Prostate gland (tissue), 2 donors: ENCODE data around the gene HNRNPM. TPM values are rescaled to one million over a fixed set of nuclear protein-coding genes. Genes with fewer than 3 reads are reported as not detected.
"Not testable (repeated sequence)": the region's sequence is repeated elsewhere in the genome, so short reads cannot be mapped to it uniquely, and the experiment has no call there.

Experiments
- DNase-seq: peaks from one replicate; pipeline ENCODE4 v3.0.0-alpha.2; 2019; ENCODE audit warnings: low spot score
- H3K27ac ChIP-seq, 2 donors: fragments of 200-600 bp; sonication (generic); 2 replicates each; pipeline ENCODE4 v1.5.1; 2017 to 2019
- H3K27me3 ChIP-seq: fragments of 200-600 bp; sonication (generic); replicated peaks from 2 replicates; pipeline ENCODE4 v1.5.1; 2019; ENCODE audit not compliant: insufficient read depth
- H3K36me3 ChIP-seq, 2 donors: fragments of 200-600 bp; sonication (generic); 1 replicate in 1 of 2; 2 replicates in 1 of 2; pipeline versions ENCODE4 v1.5.1 to v1.8.1; 2017 to 2019
- H3K4me1 ChIP-seq: fragments of 200-600 bp; sonication (generic); replicated peaks from 2 replicates; pipeline ENCODE4 v1.5.1; 2019
- H3K4me3 ChIP-seq, 2 donors: fragments of 200-600 bp; sonication (generic); 2 replicates each; pipeline ENCODE4 v1.5.1; 2017 to 2019
- H3K9me3 ChIP-seq: fragments of 200-600 bp; sonication (generic); 2 replicates; pipeline ENCODE4 v1.5.1; 2017
- POLR2A ChIP-seq: fragments of 450-650 bp; IDR thresholded peaks from one replicate; pipeline ENCODE4 v1.6.1; 2016; ENCODE audit warnings: antibody characterized with exemption, mild to moderate bottlenecking
- POLR2AphosphoS5 ChIP-seq: sonication (generic); formaldehyde crosslinking; IDR thresholded peaks from one replicate; pipeline ENCODE4 v1.6.1; 2017; ENCODE audit warnings: antibody characterized with exemption
- WGBS: methylation state at CpG from one replicate; pipeline ENCODE4 v1.1.5; 2018; 5-methylcytosine and 5-hydroxymethylcytosine counted together
- intact Hi-C: fragments of 100-400 bp; cut with DNase I; formaldehyde crosslinking; loops from one replicate; pipeline ENCODE4 v1.14.2; 2022
- total RNA-seq, 2 donors: library from RNA; depleted of rRNA; stranded (reverse); fragments of >200 nt; gene quantifications; one replicate each; pipeline ENCODE4 v1.1.0, GENCODE V29; 2016
- TF ChIP-seq, protein P1 (sequence below), 4 experiments: fragments of 200-600 bp in 2 of 4; fragments of 450-650 bp in 2 of 4; sonication (generic) in 2 of 4; IDR thresholded peaks; 1 replicate in 3 of 4; 2 replicates in 1 of 4; pipeline ENCODE4 v1.5.1; 2016 to 2019; ENCODE audit warnings: antibody characterized with exemption in 4 of 4, mild to moderate bottlenecking in 2 of 4, moderate library complexity in 2 of 4

The HNRNPM gene
- total RNA-seq, 2 donors from 2014 or later, result 111 to 147 TPM

DNA sequence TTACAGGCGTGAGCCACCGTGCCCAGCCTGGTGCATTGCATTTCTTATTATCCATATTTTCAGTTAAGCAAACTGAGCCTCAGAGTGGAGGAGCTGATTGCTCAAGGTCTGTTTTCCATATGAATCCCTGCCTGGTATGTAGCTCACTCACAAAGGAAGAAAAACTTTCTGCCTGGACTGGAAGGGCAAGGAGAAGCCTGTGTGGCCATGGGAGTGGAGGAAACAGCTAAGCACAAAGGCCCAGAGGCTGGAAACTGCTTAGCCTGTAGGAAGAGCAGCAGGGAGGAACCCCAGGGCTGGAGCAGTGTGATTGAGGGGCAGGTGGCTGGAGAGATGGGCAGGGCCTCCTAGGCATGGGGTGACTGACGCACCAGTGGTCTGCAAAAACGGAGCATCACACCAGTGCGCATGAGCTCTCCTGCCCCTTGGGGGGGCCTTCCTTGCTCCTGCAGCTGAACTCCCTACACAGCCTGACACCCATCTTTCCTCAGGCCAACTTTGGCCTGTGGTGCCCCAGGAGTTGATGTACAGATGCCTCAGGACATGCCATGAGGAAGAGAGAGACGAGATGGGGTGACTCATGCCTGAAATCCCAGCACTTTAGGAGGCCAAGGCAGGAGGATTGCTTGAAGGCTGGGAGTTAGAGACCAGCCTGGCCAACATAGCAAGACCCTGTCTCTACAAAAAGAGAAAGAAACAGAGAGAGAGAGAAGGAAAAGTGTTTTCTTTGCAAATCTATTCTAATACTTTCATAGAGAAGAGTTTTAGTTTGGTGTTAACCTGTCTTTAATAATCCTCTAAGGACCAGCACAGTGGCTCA, 2.8 kb upstream of the HNRNPM start:
- Histone ChIP-seq H3K9me3 (no peaks in the 10 kb centered on the region), H3K4me3 (no peak overlapping the region), H3K27ac (no peak overlapping the region), H3K36me3 (no peaks in the 10 kb centered on the region), H3K4me1 (peaks cover 7% of the 10 kb centered on the region), H3K27me3 (no peaks in the 10 kb centered on the region)
- WGBS, result 89% methylated on average over 6 of the region's 6 CpGs
- intact Hi-C loops, result no loop called here
- no peak for DNase-seq
- no peak for TF ChIP-seq POLR2A
- no peak for TF ChIP-seq POLR2AphosphoS5
- TF ChIP-seq, protein P1, sequence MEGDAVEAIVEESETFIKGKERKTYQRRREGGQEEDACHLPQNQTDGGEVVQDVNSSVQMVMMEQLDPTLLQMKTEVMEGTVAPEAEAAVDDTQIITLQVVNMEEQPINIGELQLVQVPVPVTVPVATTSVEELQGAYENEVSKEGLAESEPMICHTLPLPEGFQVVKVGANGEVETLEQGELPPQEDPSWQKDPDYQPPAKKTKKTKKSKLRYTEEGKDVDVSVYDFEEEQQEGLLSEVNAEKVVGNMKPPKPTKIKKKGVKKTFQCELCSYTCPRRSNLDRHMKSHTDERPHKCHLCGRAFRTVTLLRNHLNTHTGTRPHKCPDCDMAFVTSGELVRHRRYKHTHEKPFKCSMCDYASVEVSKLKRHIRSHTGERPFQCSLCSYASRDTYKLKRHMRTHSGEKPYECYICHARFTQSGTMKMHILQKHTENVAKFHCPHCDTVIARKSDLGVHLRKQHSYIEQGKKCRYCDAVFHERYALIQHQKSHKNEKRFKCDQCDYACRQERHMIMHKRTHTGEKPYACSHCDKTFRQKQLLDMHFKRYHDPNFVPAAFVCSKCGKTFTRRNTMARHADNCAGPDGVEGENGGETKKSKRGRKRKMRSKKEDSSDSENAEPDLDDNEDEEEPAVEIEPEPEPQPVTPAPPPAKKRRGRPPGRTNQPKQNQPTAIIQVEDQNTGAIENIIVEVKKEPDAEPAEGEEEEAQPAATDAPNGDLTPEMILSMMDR (IDR thresholded peaks at IDR 0.05), result no peak

DNA sequence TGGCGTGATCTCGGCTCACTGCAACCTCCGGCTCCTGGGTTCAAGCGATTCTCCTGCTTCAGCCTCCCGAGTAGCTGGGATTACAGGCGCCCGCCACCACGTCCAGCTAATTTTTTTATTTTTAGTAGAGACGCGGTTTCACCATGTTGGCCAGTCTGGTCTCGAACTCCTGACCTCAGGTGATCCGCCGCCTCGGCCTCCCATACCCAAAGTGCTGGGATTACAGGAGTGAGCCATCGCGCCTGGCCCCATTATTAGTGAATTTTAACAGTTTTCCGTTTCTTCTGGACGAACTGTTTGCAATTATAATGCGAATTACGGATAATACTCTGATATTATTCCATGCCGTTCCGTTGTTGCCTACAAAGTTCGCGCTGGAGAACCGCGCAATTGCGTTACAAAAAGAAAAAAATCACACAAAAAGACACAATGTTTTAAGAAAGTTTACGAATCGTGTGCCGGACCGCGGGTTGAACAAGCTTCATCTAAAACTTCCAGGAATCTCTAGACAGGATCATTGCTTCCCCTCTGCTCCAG, 567 bp upstream of the HNRNPM start:
- intact Hi-C loops, result loop anchor here (2.0 kb wide), 1 partner anchor 31 kb away; the partner anchor contains the start of gene MARCHF2
- Histone ChIP-seq H3K27ac (peak overlapping the region; percentile 95 to 98), H3K4me3 (peak overlapping the region; percentile 84 to 100), H3K4me1 (peaks cover 17% of the 10 kb centered on the region)
- DNase-seq, H3K9me3 ChIP-seq, H3K27me3 ChIP-seq, H3K36me3 ChIP-seq: not testable (repeated sequence)
- WGBS, result 30% methylated on average over 32 of the region's 32 CpGs

DNA sequence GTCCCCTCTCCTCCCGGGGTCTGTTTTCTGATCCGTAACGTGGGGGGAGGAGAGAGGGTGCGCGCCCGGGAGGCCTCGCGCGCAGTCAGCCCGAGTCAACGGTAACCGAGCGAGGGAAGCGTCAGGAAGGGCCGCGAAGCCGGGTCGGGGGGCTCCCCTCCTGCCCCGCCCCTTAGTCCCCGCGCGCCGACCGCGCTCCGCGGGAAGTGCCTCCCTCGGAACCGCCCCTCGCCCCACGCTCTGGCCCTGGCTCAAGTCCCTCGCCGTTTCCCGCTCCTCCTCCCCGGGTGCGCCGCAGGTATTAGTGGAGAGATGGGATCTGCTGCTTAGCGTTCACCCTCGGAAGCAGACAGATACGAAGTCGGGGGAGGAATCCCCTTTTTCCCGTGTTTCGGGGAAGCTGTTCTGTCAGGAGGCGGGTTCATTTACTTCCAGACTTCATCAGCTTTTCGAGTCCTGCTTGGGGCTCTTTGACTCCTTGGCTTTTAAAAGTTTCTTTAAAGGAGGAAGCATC, 770 bp downstream of the HNRNPM start:
- Histone ChIP-seq H3K36me3 (no peaks in the 10 kb centered on the region), H3K4me1 (peaks cover 18% of the 10 kb centered on the region), H3K4me3 (peak overlapping the region; percentile 84 to 100), H3K27ac (peak overlapping the region; percentile 95 to 98), H3K27me3 (no peaks in the 10 kb centered on the region), H3K9me3 (no peaks in the 10 kb centered on the region)
- intact Hi-C loops, result loop anchor here (2.0 kb wide), 1 partner anchor 33 kb away; the partner anchor contains the start of gene MARCHF2
- peak; percentile 37 for TF ChIP-seq POLR2AphosphoS5
- TF ChIP-seq, protein P1 (IDR thresholded peaks at IDR 0.05), result no peak
- peak; percentile 52 for DNase-seq
- WGBS, result under 1% methylated on average over 27 of the region's 45 CpGs

DNA sequence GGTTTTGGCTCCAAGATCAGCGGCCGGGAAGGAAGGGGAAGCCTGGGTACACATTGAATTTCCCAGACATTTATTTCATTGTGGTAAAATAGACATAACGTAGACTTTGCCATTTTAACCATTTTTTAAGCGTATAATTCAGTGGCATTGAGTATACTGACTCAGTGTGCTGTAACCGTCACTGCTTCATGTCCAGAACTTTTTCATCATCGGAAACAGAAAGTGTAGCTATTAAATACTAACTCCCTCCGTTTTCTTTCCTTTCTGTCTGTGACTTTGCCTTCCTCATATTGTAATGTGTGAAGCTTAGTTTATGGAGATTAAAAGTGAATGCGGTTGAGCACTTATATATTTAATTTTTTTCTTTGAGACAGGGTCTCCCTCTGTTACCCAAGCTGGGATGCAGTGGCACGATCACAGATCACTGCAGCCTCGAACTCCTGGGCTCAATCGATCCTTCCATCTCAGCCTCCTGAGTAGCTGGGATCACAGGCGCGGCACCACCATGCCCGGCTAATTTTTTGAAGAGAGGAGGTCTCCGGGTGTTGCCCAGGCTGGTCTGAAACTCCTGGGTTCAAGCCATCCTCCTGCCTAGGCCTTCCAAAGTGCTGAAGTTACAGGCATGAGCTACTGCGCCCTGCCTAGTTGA, 1.4 kb downstream of the HNRNPM start:
- 16% methylated on average over 16 of the region's 16 CpGs for WGBS
- Histone ChIP-seq H3K36me3 (no peaks in the 10 kb centered on the region), H3K4me1 (peaks cover 18% of the 10 kb centered on the region), H3K9me3 (no peaks in the 10 kb centered on the region), H3K27ac (peak overlapping the region; percentile 95 to 98), H3K4me3 (peak overlapping the region; percentile 84 to 100), H3K27me3 (no peaks in the 10 kb centered on the region)
- intact Hi-C loops, result no loop called here
- TF ChIP-seq POLR2AphosphoS5, result no peak
- TF ChIP-seq, protein P1 (IDR thresholded peaks at IDR 0.05), result no peak
- no peak for TF ChIP-seq POLR2A
- DNase-seq, result no peak

DNA sequence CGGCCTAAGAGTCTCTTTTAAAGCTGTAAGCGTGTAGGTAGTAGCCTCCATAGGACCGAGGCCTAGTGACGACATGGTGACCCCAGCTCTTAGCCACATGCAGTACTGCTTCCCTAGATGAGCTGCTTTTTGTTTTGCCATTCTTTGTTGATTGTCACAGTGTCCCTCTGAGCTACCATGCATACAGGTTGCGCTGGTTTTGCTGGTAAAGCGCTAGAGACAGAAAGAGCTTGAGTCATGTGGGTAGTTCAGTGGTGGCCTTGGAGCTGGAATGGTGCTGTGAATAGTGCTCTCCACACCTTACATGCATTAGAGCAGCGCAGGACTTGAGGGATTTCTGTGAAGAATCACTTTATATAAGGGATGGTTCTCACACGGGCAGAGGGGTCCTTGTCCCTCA, 5.1 kb downstream of the HNRNPM start:
- no peaks in the 10 kb centered on the region for H3K9me3 ChIP-seq
- no peaks in the 10 kb centered on the region for H3K36me3 ChIP-seq
- H3K27me3 ChIP-seq, result no peaks in the 10 kb centered on the region
- no peak overlapping the region for H3K4me3 ChIP-seq
- H3K27ac ChIP-seq, result no peak overlapping the region
- peak; percentile 54 for DNase-seq
- H3K4me1 ChIP-seq, result peaks cover 44% of the 10 kb centered on the region
- intact Hi-C loops, result no loop called here
- peak; percentile 58 for TF ChIP-seq POLR2AphosphoS5
- TF ChIP-seq, protein P1 (IDR thresholded peaks at IDR 0.05), result no peak
- TF ChIP-seq POLR2A, result no peak
- WGBS, result 54% methylated on average over 7 of the region's 8 CpGs
